Fibroblast of skin of back (primary cell): Measurements from ENCODE around the gene LAMA3.

Experiments used
- DNase-seq: peaks from one replicate; pipeline ENCODE4 v3.0.0-alpha.2; 2013

LAMA3 gene

GRCh38 chr18:23669202-23669766, 20.0 kb upstream of the LAMA3 start:
- DNase-seq = no peak

GRCh38 chr18:23669804-23670405, 19.3 kb upstream of the LAMA3 start:
- DNase-seq = no peak

GRCh38 chr18:23671564-23671963, 17.7 kb upstream of the LAMA3 start:
- peak; percentile 22 for DNase-seq

GRCh38 chr18:23673725-23674124, 15.5 kb upstream of the LAMA3 start:
- DNase-seq = no peak

- DNase-seq = no peak
Measured at GRCh38 chr18:23675236-23675635, 14.0 kb upstream of the LAMA3 start.

GRCh38 chr18:23675896-23676295, 13.4 kb upstream of the LAMA3 start:
- DNase-seq = no peak

- no peak for DNase-seq
Measured at GRCh38 chr18:23682045-23682444, 7.2 kb upstream of the LAMA3 start.

GRCh38 chr18:23682472-23682871, 6.8 kb upstream of the LAMA3 start:
- DNase-seq = no peak

- no peak for DNase-seq
Measured at GRCh38 chr18:23683155-23683554, 6.1 kb upstream of the LAMA3 start.

GRCh38 chr18:23683671-23684070, 5.6 kb upstream of the LAMA3 start:
- no peak for DNase-seq

- DNase-seq = peak; percentile 59
Measured at GRCh38 chr18:23684515-23685197, 4.6 kb upstream of the LAMA3 start.

- DNase-seq = no peak
Measured at GRCh38 chr18:23688528-23688927, 725 bp upstream of the LAMA3 start.

- no peak for DNase-seq
Measured at GRCh38 chr18:23689616-23690504, 607 bp downstream of the LAMA3 start.

GRCh38 chr18:23690505-23691068, 1.3 kb downstream of the LAMA3 start:
- DNase-seq = no peak

GRCh38 chr18:23693846-23694245, 4.6 kb downstream of the LAMA3 start:
- no peak for DNase-seq

GRCh38 chr18:23694637-23695430, 5.6 kb downstream of the LAMA3 start:
- DNase-seq = no peak

- no peak for DNase-seq
Measured at GRCh38 chr18:23701017-23701416, 11.8 kb downstream of the LAMA3 start.

GRCh38 chr18:23701544-23702064, 12.4 kb downstream of the LAMA3 start:
- no peak for DNase-seq

- no peak for DNase-seq
Measured at GRCh38 chr18:23702606-23703005, 13.4 kb downstream of the LAMA3 start.

GRCh38 chr18:23703057-23703986, 14.1 kb downstream of the LAMA3 start:
- peak; percentile 58 for DNase-seq

GRCh38 chr18:23703987-23704384, 14.7 kb downstream of the LAMA3 start:
- DNase-seq = no peak
